Left kidney (tissue), 8 donors: ENCODE data around the gene IQCF5. TPM values are rescaled to one million over a fixed set of nuclear protein-coding genes. Genes with fewer than 3 reads are reported as not detected.
"Not testable (repeated sequence)": the region's sequence is repeated elsewhere in the genome, so short reads cannot be mapped to it uniquely, and the experiment has no call there.

Experiments used
- DNase-seq: peaks from one replicate; pipeline ENCODE4 v3.0.0-alpha.2; 2013
- long read RNA-seq, 8 donors: transcript quantifications; one replicate each; lab custom pipeline, GENCODE V29; 2026
- polyA plus RNA-seq: library from polyadenylated mRNA; unstranded; fragments of 120-200 nt; gene quantifications from one replicate; pipeline ENCODE4 v1.2.1, GENCODE V29; 2013; ENCODE audit not compliant: insufficient read length

Gene IQCF5
- polyA plus RNA-seq: not detected
- long read RNA-seq, donor 1: 0 reads
- long read RNA-seq, donor 2: 0 reads
- long read RNA-seq, donor 3: 0 reads
- long read RNA-seq, donor 4: 0 reads
- long read RNA-seq, donor 5: 0 reads
- long read RNA-seq, donor 6: 0 reads
- long read RNA-seq, donor 7: 0 reads
- long read RNA-seq, donor 8: 0 reads

DNA sequence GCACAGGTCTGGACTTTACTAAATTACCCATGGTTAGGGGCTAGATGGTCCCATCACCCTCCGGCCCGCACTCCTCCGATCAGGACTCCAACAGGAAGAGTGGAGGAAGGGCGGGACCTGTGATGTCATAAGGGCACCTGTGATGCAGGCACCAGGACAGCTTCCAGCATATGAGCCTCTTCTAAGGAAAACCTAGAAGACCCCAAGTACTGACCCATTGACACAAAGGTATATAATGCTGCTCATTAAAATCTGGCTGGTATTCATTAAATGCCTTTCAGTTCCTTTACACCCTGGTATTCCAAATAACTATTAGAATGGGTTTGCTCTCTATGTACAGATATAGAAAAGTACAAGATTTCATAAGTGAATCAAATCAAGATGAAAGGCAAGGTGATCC lies at the start of gene IQCF5:
Gene IQCF5 (minus strand): TSS at position 101 of the 400 bp plus-strand sequence. CDS start 70 bp downstream, at position 31.
- DNase-seq: no peak

- no peak for DNase-seq
Measured at GRCh38 chr3:51921081-51921578, 45.7 kb upstream of the IQCF5 start.

DNA sequence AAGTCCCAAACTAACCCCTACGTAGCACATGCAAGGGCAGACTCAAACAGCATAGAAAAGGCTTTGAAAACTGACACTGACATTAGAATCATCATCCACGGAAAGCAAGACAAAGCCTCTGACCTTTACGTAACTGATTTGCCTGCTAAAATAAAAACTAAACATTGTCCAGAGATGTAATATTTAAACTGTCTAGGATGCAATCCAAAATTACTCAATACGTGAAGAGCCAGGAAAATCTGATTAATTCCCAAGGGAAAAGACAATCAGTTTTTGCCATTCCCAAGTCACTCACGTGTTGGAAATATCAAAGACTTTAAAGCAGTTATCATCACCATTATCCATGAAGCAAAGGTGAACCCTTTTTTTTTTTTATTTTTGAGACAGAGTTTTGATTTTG lies 41.0 kb upstream of the IQCF5 start:
- DNase-seq: no peak

GRCh38 chr3:51908026-51908425 lies 32.6 kb upstream of the IQCF5 start:
- DNase-seq: no peak

DNA sequence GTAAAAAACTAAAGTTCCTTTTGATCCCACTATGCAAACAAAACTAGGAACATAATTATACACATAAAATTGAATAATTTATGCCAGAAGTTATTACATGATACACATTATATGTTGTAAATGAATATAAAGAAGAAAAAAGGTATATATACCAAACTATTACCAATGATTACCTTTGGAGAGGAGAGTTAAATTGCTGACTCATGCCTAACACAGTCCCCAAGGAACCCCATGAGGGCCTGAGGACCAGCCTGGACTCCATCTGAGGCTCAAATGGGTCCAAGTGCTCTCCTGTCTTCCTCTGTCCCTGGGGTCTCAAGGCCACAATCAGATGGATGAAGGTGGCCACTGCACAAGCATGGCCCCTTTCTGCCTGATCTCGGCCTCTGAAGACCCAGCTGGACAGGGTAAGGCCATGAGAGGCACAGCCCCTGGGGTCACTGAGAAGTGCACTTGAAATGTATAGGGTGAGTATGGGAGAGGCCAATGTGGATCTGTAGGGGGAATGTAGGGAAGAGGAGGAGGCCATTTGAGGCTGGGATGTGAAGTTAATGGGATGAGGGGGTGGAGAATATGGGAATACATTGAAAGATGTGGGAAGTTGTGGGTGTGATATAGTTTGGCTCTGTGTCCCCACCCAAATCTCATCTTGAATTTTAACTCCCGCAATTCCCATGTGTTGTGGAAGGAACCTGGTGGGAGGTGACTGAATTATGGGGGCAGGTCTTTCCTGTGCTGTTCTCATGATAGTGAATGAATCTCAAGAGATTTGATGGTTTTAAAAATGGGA lies 28.8 kb upstream of the IQCF5 start:
- DNase-seq: no peak

DNA sequence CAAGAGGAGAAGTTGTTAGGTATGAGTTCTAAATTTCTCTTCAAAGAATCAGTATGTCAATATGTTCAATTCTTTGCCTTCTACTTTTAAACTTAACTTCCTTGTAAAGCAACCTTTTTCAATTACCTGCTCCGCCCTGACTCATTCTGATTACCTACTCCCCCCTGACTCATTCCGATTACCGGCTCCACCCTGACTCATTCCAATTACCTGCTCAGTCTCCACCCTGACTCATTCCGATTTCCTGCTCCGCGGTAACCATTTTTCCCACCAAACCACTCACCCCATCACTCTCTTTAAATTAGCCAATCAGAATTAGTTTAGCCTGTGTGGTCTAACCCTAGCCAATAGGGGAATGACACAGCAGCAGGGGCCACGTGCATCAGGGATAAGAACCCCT lies 27.0 kb upstream of the IQCF5 start:
- not testable (repeated sequence) for DNase-seq

DNA sequence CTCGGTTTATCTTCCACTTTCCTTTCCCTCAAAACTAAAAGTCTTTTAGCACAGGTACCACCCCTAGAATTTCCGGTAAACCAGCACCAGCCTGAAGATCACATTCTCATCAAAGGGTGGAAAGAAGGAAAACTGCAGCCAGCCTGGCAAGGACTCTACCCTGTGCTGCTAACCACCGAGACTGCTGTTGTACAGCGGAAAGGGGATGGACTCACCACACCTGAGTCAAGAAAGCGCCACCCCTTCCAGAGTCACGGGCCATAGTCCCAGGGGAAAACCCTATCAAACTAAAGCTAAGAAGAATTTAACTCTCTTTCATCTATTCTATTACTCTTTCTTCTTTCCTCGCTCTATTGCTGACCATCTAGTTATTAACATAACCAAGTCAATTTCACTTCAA lies 24.6 kb upstream of the IQCF5 start:
- DNase-seq: not testable (repeated sequence)

GRCh38 chr3:51897391-51897790 lies 22.0 kb upstream of the IQCF5 start:
- DNase-seq: no peak

DNA sequence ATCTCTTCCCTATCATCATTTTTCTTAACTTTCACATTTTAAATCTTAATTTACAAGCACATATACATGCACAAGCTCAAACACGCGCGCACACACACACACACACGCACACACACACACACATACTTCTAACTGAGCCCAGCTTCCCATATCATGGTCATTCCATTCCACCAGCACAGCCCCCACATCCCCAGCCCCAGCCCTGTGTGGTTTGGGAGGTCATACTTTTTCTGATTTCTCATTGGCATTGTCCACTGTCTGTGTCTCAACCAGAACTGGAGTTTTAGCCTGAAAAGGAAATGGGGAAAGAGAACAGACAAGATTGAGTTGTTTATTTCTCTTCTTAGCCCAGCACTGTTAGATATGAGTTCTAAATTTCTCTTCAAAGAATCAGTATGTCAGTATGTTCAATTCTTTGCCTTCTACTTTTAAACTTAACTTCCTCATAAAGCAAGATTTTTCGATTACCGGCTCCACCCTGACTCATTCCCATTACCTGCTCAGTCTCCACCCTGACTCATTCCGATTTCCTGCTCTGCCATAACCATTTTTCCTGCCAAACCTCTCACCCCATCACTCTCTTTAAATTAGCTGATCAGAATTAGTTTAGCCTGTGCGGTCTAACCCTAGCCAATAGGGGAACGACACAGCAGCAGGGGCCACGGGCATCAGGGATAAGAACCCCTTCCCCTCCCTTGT lies 21.4 kb upstream of the IQCF5 start:
- no peak for DNase-seq

- no peak for DNase-seq
Measured at GRCh38 chr3:51894939-51895338, 19.5 kb upstream of the IQCF5 start.

GRCh38 chr3:51894391-51894790 lies 19.0 kb upstream of the IQCF5 start:
- DNase-seq: no peak

DNA sequence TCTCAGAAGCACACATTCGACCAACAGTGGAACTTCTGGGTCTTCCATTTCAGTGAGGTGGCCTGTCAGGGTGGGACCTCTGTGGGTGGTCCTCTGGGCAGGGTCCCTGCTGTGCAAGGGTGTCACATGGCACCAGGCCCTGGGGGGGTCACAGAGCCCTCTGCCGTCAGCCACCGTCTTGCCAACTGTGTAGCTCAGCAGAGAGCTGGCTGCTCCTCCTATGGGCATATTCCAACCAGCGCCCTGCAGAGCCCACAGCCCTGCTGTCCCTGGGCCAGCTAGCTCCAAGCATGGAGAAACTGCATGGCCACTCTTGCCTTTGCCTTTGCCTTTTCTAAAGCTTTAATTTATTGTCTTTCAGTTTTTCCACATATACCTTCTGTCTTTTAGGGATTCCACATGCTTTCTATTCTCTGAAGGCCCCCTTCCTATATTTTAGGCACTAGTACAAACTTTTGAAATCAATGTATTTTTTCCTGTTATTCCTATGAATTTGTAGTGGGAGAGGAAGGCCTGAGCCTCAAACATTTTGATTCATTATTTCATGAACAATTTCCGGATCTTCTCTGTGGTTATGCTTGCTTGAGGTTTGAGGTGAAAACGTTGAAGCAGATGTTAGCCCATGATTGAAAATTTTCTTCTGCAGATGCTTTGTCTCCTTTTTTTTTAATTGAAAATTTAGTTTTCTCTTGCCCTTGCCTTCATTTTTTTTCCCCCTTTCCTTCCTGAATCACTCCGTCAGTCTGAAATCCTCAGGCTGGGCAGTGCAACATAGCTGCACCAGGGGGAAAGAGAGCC lies 16.0 kb upstream of the IQCF5 start:
- no peak for DNase-seq

DNA sequence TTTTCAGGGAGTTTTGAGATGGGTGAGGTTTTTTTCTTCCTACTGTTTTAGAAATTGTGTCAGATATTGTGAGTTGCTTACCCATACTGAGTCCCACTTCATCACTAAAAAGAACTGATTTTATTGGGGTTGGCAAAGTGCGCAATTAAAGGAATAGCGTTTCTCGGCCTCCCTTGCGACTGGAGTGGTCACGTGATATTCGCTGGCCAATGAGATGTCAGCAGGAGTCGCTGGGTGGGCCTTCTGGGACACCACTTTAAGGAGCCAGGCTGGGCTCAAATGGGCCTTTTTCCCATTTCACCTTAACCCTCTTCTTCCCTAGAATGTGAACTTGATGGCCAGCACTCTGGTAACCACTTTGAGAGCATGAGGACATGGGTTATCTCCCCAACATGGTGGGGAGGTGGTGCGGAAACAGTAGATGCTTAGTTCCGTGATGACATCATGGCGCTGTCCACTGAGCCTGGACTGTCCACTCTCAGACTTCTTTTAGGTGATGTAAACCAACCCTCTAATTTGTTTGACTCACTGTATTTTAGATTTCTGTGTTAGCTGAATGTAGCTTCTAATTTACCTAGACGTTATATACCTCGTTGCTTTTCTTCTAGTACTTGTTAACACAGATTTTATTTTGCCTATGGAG lies 13.2 kb upstream of the IQCF5 start:
- no peak for DNase-seq

DNA sequence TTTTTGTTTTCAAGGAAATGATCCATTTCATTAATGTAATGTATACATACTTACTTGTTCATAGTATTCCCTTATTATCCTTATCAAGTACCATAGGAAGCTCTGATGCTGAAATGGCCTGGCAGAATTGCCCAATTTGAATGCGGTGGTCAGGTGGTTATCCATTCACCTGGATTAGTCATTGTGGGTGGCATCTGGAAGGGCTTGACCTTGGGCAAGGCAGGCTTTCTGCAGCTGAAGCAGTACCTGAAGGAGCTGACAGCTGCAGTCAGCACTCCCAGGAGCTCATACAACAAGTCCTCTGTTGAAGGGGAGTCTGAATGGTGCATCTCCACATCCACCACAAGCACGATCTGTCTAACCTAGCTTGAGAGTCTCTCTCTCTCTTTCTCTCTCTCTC lies 12.2 kb upstream of the IQCF5 start:
- DNase-seq: no peak

GRCh38 chr3:51886447-51886846 lies 11.0 kb upstream of the IQCF5 start:
- no peak for DNase-seq

- DNase-seq: no peak
Measured at GRCh38 chr3:51879937-51880336, 4.5 kb upstream of the IQCF5 start.

- no peak for DNase-seq
Measured at GRCh38 chr3:51876186-51876585, 785 bp upstream of the IQCF5 start.

GRCh38 chr3:51874889-51875288 lies 512 bp downstream of the IQCF5 start:
- no peak for DNase-seq

- no peak for DNase-seq
Measured at GRCh38 chr3:51874411-51874810, 990 bp downstream of the IQCF5 start.

DNA sequence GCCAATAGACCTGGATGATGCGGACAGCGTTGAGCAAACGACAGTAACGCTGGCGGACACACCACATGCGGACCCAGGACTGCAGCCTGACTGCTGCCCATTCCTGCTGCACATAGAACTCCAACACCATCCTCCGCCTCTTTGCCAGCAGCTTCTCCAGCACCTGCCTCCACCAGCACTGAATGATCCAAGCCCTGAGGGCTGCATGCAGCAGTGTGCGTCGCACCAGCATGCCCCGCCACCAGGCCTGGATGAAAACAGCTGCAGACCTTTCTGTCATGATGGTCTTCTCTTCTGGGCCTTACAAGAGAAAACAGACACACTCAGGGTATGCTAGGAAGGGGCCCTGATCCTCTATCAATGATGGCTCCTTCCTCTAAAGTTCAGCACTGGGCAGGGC lies 1.5 kb downstream of the IQCF5 start:
- DNase-seq: no peak

- no peak for DNase-seq
Measured at GRCh38 chr3:51873253-51873766, 2.1 kb downstream of the IQCF5 start.

GRCh38 chr3:51869304-51869703 lies 6.1 kb downstream of the IQCF5 start:
- DNase-seq: no peak
